Measurements from ENCODE around the gene SHANK1.
"Not testable (repeated sequence)": the region's sequence is repeated elsewhere in the genome, so short reads cannot be mapped to it uniquely, and the experiment has no call there.

DNA sequence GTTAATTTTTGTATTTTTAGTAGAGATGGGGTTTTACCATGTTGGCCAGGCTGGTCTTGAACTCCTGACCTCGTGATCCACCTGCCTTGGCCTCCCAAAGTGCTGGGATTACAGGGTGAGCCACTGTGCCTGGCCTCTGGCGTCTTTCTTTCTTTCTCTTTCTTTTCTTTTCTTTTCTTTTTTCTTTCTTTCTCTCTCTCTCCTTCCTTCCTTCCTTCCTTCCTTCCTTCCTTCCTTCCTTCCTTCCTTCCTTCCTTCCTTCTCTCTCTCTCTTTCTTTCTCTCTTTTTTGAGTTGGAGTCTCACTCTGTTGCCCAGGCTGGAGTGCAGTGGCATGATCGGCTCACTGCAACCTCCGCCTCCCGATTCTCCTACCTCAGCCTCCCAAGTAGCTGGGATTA, 100.4 kb downstream of the SHANK1 start:
- TF ChIP-seq POU2F2 (IDR thresholded peaks at IDR 0.05; ENCODE audit: low read depth, low read length); POLR2A (IDR thresholded peaks at IDR 0.05; ENCODE audit: low read depth, low read length); TAF1 (IDR thresholded peaks at IDR 0.05; ENCODE audit: low read depth, low read length); POLR2AphosphoS5 (IDR thresholded peaks at IDR 0.05; ENCODE audit: low read depth, low read length); PAX5 (IDR thresholded peaks at IDR 0.05; ENCODE audit: insufficient read depth, low read length, severe bottlenecking): not testable (repeated sequence)

Data from GM12891 (cell line).